ENCODE measurements around the gene ZSWIM8.

DNA sequence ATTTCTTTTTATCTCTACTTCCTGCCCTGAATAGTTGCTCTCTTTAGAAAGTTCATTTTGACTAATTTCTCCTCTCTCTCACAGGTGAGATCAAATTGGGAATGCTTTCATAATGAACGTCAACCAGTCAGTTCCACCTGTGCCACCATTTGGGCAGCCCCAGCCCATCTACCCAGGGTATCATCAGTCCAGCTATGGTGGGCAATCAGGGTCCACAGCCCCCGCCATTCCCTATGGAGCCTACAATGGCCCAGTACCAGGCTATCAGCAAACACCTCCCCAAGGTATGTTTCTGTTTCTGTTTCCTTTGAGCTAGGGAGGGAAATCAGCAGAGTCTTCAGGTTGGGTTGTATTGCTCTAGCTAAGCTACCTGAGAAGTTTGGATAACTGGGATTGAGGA, 38.7 kb upstream of the ZSWIM8 start:
- TF ChIP-seq RAD21 (IDR thresholded peaks at IDR 0.05; ENCODE audit: low read depth) (no peak), NFIC (IDR thresholded peaks at IDR 0.05) (no peak)
